Astrocyte (in vitro differentiated cells and primary cell): ENCODE data around the gene HS3ST1.

ENCODE experiments used
- CTCF ChIP-seq: IDR thresholded peaks from 2 replicates; pipeline ENCODE4 v1.5.1; 2011; ENCODE audit warnings: low read depth, mild to moderate bottlenecking, inconsistent platforms, low read length, moderate library complexity; ENCODE audit not compliant: insufficient read depth
- EZH2 ChIP-seq: IDR thresholded peaks from 2 replicates; pipeline ENCODE4 v1.6.1; 2012; ENCODE audit warnings: mild to moderate bottlenecking, low read length, inconsistent platforms; ENCODE audit not compliant: insufficient read depth

GRCh38 chr4:11440481-11441193, 11.9 kb upstream of the HS3ST1 start:
- TF ChIP-seq EZH2 (no peak), CTCF (no peak)
